A673 (cell line): ENCODE measurements around the gene CYB5A. TPM values are rescaled to one million over a fixed set of nuclear protein-coding genes. Genes with fewer than 3 reads are reported as not detected.

Experiments
- BruUV-seq: library from RNA; stranded (reverse); fragments of 400-500 nt; replicated peaks from 2 replicates; lab custom pipeline; 2021; lab: Mats Ljungman, UMichigan
- CTCF ChIA-PET: fragments of 300-600 bp; sonication (Branson Sonifier 250); formaldehyde crosslinking; loops from one replicate; lab custom pipeline; 2022; ENCODE audit warnings: antibody characterized with exemption; lab: Charles Lee
- POLR2A ChIA-PET: fragments of 300-600 bp; sonication (Branson Sonifier 250); formaldehyde crosslinking; loops from one replicate; lab custom pipeline; 2022; ENCODE audit warnings: antibody characterized with exemption; ENCODE audit not compliant: low non-redundant PET; lab: Charles Lee
- DNase-seq: peaks from one replicate; pipeline ENCODE4 v3.0.0-alpha.2; 2015; ENCODE audit warnings: low spot score
- H3K27ac ChIP-seq: fragments of 200-600 bp; sonication (generic); 2 replicates; pipeline ENCODE4 v1.5.1; 2016; ENCODE audit warnings: mixed run types, low read depth, mild to moderate bottlenecking, mixed read lengths, antibody characterized with exemption, low read length; ENCODE audit not compliant: poor library complexity, severe bottlenecking
- H3K27me3 ChIP-seq: fragments of 200-600 bp; sonication (generic); replicated peaks from 2 replicates; pipeline ENCODE4 v1.6.1; 2017; ENCODE audit warnings: mixed run types, low read depth, mild to moderate bottlenecking, mixed read lengths, antibody characterized with exemption, low read length; ENCODE audit not compliant: insufficient read depth, poor library complexity
- H3K36me3 ChIP-seq: fragments of 200-600 bp; sonication (generic); 2 replicates; pipeline ENCODE4 v1.6.1; 2016; ENCODE audit warnings: mixed run types, mild to moderate bottlenecking, mixed read lengths, antibody characterized with exemption, low read length; ENCODE audit not compliant: insufficient read depth, poor library complexity, severe bottlenecking
- H3K4me1 ChIP-seq: fragments of 200-600 bp; sonication (generic); 2 replicates; pipeline ENCODE4 v1.6.1; 2017; ENCODE audit warnings: mixed run types, mild to moderate bottlenecking, mixed read lengths, antibody characterized with exemption, low read length; ENCODE audit not compliant: insufficient read depth, poor library complexity, severe bottlenecking
- H3K4me3 ChIP-seq: fragments of 200-600 bp; sonication (generic); 2 replicates; pipeline ENCODE4 v1.5.1; 2016; ENCODE audit warnings: low read depth, mixed run types, mild to moderate bottlenecking, mixed read lengths, low read length; ENCODE audit not compliant: poor library complexity, severe bottlenecking
- H3K9me3 ChIP-seq: fragments of 200-600 bp; sonication (generic); 2 replicates; pipeline ENCODE4 v1.6.1; 2016; ENCODE audit warnings: mixed run types, low read depth, mild to moderate bottlenecking, mixed read lengths, antibody characterized with exemption, low read length; ENCODE audit not compliant: poor library complexity, severe bottlenecking
- EZH2 ChIP-seq: fragments of 200-600 bp; sonication (generic); IDR thresholded peaks from 2 replicates; pipeline ENCODE4 v1.6.1; 2017; ENCODE audit warnings: borderline replicate concordance, low read depth, mild to moderate bottlenecking, mixed read lengths, antibody characterized with exemption, low read length; ENCODE audit not compliant: poor library complexity, severe bottlenecking
- intact Hi-C: fragments of 100-400 bp; cut with micrococcal nuclease; formaldehyde crosslinking; loops from one replicate; pipeline ENCODE4 v1.10.0; 2022; ENCODE audit not compliant: unreplicated experiment
- total RNA-seq: library from RNA; stranded (reverse); gene quantifications from 2 replicates; pipeline ENCODE4 v1.2.3, GENCODE V29; 2021
- TF ChIP-seq, protein P1 (sequence below): fragments of 300-800, 200-600 bp; sonication (generic); conservative IDR thresholded peaks from 2 replicates; pipeline ENCODE4 v1.5.1; 2017; ENCODE audit warnings: low read depth, mild to moderate bottlenecking, antibody characterized with exemption, low read length, moderate library complexity, mixed read lengths

The CYB5A gene
- total RNA-seq, 1 experiment from 2014 or later, result 38.7 TPM

DNA sequence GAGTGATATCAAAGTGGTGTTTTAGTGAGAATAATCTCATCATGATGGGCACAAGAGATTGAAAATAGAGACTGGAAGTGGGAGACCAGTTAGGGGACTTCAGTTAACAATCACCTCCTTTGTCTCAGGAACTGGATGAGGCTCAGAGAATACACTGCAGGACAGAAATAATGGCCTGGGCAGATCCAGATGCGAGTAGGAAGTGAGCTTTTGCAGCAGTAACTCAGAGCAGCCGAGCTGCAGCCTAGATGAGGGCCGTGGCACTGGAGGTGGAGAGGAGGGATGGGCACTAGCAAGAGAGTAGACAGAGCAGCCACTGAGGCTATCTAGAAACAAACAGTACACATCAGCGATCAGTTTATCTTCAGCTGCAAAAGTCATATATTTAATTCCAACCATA is 48.6 kb downstream of the CYB5A start:
- intact Hi-C loops, result no loop called here
- no peak overlapping the region for H3K4me3 ChIP-seq
- TF ChIP-seq, protein P1, sequence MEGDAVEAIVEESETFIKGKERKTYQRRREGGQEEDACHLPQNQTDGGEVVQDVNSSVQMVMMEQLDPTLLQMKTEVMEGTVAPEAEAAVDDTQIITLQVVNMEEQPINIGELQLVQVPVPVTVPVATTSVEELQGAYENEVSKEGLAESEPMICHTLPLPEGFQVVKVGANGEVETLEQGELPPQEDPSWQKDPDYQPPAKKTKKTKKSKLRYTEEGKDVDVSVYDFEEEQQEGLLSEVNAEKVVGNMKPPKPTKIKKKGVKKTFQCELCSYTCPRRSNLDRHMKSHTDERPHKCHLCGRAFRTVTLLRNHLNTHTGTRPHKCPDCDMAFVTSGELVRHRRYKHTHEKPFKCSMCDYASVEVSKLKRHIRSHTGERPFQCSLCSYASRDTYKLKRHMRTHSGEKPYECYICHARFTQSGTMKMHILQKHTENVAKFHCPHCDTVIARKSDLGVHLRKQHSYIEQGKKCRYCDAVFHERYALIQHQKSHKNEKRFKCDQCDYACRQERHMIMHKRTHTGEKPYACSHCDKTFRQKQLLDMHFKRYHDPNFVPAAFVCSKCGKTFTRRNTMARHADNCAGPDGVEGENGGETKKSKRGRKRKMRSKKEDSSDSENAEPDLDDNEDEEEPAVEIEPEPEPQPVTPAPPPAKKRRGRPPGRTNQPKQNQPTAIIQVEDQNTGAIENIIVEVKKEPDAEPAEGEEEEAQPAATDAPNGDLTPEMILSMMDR, result no peak
- TF ChIP-seq EZH2, result no peak
- H3K27me3 ChIP-seq, result peaks cover 4% of the 10 kb centered on the region
- H3K4me1 ChIP-seq, result no peaks in the 10 kb centered on the region
- no peak for DNase-seq
- ChIA-PET POLR2A (no interaction called here), CTCF (no interaction called here)
- no peak overlapping the region for H3K27ac ChIP-seq
- BruUV-seq, result no TSS peak
- H3K36me3 ChIP-seq, result no peaks in the 10 kb centered on the region
- no peaks in the 10 kb centered on the region for H3K9me3 ChIP-seq

DNA sequence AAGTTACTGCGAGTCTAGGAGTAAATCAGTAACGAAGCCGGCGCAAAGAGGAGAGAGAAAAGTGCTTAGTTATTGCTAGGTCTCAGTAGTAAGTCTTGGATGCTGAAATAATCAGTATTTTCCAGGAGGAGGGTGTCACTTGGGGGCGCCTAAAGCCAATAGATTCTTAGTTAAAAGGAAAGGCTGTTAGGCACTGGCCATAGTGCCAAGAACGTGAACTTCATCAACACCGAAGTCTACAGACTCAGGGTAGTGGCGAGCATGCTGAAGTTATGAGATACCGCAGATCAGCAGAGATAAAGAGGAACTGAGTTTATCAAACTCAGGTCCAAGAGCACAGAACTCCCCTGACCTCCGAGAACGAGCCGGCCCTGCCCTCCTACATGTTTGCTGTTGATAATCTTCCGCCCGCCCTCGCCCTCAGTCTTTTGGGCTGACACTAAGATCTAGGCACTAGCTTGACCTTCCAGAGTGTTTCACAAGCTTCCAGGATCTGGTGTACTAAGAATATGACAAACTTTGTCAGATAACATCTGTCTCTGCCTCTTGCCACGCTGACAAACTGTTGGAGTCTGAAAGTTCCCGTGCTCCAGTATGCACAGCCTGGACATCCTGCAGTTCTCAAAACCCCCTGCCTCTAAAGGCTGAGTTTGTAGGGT is 49.2 kb downstream of the CYB5A start:
- Histone ChIP-seq H3K4me3 (no peak overlapping the region), H3K27ac (no peak overlapping the region), H3K36me3 (no peaks in the 10 kb centered on the region), H3K4me1 (no peaks in the 10 kb centered on the region), H3K9me3 (no peaks in the 10 kb centered on the region), H3K27me3 (peaks cover 4% of the 10 kb centered on the region)
- POLR2A ChIA-PET, result no interaction called here
- DNase-seq, result no peak
- intact Hi-C loops, result no loop called here
- CTCF ChIA-PET, result no interaction called here
- no peak for TF ChIP-seq EZH2
- TF ChIP-seq, protein P1, result no peak
- no TSS peak for BruUV-seq

DNA sequence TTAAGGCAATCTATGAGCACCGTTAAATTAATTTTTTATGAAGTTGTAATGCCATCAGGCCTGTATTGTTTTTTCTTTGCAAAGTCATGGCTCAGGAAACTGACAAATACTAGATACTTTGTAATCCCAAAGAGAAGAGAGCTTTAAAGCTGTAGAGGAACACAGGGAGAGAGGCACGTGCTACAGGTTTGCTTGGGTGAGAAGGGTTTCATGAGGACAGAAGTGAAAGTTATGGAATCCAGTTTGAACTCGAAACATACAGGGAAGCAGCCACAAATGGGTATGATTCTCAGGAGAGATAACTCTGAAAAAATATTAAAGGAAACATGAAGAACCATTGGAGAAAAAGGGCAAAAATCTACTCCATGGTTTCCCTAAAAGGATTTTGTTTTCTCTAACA is 49.8 kb downstream of the CYB5A start:
- BruUV-seq, result no TSS peak
- intact Hi-C loops, result no loop called here
- Histone ChIP-seq H3K36me3 (no peaks in the 10 kb centered on the region), H3K27me3 (peaks cover 4% of the 10 kb centered on the region), H3K4me1 (no peaks in the 10 kb centered on the region), H3K27ac (no peak overlapping the region), H3K4me3 (no peak overlapping the region), H3K9me3 (no peaks in the 10 kb centered on the region)
- ChIA-PET POLR2A (no interaction called here), CTCF (no interaction called here)
- no peak for DNase-seq
- no peak for TF ChIP-seq EZH2
- TF ChIP-seq, protein P1, result no peak
